ENCODE data around the gene PCDHGA12. TPM values are rescaled to one million over a fixed set of nuclear protein-coding genes. Genes with fewer than 3 reads are reported as not detected.
A peak's percentile ranks its signal among the peaks of the same experiment; 100 is the strongest.
"Not testable (repeated sequence)": the region's sequence is repeated elsewhere in the genome, so short reads cannot be mapped to it uniquely, and the experiment has no call there.

Gene PCDHGA12
- total RNA-seq, 3 donors from 2014 or later (not counting 1 experiment from before 2014, with no cell fraction given): 0.35 to 1.1 (median 0.75) TPM

GRCh38 chr5:141402553-141403243 lies 27.6 kb upstream of the PCDHGA12 start, which contains the start of gene PCDHGA9:
Gene PCDHGA9, plus strand, starts transcription at chr5:141402778. Its CDS starts 175 bp downstream, at chr5:141402953.
- Mint-ChIP-seq H3K4me1 (peaks cover 10 to 15% of the 10 kb centered on the region in 2 donors), H3K9me3 (peaks cover 0 to 2% of the 10 kb centered on the region in 2 donors), H3K27me3 (ENCODE audit: low read depth in 2 of 2) (peaks cover 52 to 55% of the 10 kb centered on the region in 2 donors), H3K27ac (no peak within 1 kb of the TSS), H3K4me3 (peak within 1 kb of the TSS; percentile 85), H3K36me3 (no peaks in the 10 kb centered on the region)
- Histone ChIP-seq H3K4me1 (ENCODE audit: control insufficient read depth, insufficient read depth, low read length) (peaks cover 5% of the 10 kb centered on the region), H3K27me3 (ENCODE audit: control insufficient read depth, insufficient read depth, low read length) (peaks cover 55% of the 10 kb centered on the region), H3K27ac (ENCODE audit: low read length) (no peak within 1 kb of the TSS), H3K4me3 (ENCODE audit: low read length) (peak within 1 kb of the TSS; percentile 1), H3K9me3 (ENCODE audit: control insufficient read depth, insufficient read depth, low read length) (peaks cover 27% of the 10 kb centered on the region), H3K36me3 (ENCODE audit: control insufficient read depth, insufficient read depth, low read length) (no peaks in the 10 kb centered on the region)
- peak; percentile 42 for TF ChIP-seq CTCF (IDR thresholded peaks at IDR 0.05)
- 22% methylated on average over 27 of the region's 27 CpGs for WGBS (ENCODE audit: insufficient coverage)
- peak in 2 of 3 donors; percentile 39 to 54 for ATAC-seq
- intact Hi-C loops (cut with micrococcal nuclease): no loop called here
- peak in 1 of 2 donors; percentile 28 for DNase-seq

- Histone ChIP-seq H3K27me3 (ENCODE audit: control insufficient read depth, insufficient read depth, low read length) (peaks cover 59% of the 10 kb centered on the region), H3K27ac (ENCODE audit: low read length) (no peak overlapping the region), H3K36me3 (ENCODE audit: control insufficient read depth, insufficient read depth, low read length) (no peaks in the 10 kb centered on the region), H3K4me1 (ENCODE audit: control insufficient read depth, insufficient read depth, low read length) (peaks cover 11% of the 10 kb centered on the region), H3K4me3 (ENCODE audit: low read length) (no peak overlapping the region), H3K9me3 (ENCODE audit: control insufficient read depth, insufficient read depth, low read length) (peaks cover 30% of the 10 kb centered on the region)
- Mint-ChIP-seq H3K27me3 (ENCODE audit: low read depth in 2 of 2) (peaks cover 57 to 59% of the 10 kb centered on the region in 2 donors), H3K4me3 (peak overlapping the region; percentile 85), H3K4me1 (peaks cover 12 to 22% of the 10 kb centered on the region in 2 donors), H3K36me3 (peaks cover 5% of the 10 kb centered on the region), H3K27ac (no peak overlapping the region), H3K9me3 (peaks cover 0 to 5% of the 10 kb centered on the region in 2 donors)
- no peak for TF ChIP-seq CTCF (IDR thresholded peaks at IDR 0.05)
- no peak for DNase-seq
- no peak for ATAC-seq
- intact Hi-C loops (cut with micrococcal nuclease): no loop called here
- WGBS (ENCODE audit: insufficient coverage): 40% methylated on average over 22 of the region's 22 CpGs
These were observed 26.9 kb upstream of the PCDHGA12 start for GRCh38 chr5:141403387-141403786.

- H3K36me3 Mint-ChIP-seq: peaks cover 21% of the 10 kb centered on the region
- DNase-seq: peak; percentile 43 to 49
- ATAC-seq: peak; percentile 77 to 82 (median 80)
- H3K4me1 Mint-ChIP-seq: peaks cover 17 to 33% of the 10 kb centered on the region in 2 donors
- Histone ChIP-seq H3K4me3 (ENCODE audit: low read length) (peak within 1 kb of the TSS; percentile 25), H3K4me1 (ENCODE audit: control insufficient read depth, insufficient read depth, low read length) (peaks cover 13% of the 10 kb centered on the region), H3K27ac (ENCODE audit: low read length) (peak within 1 kb of the TSS; percentile 42), H3K27me3 (ENCODE audit: control insufficient read depth, insufficient read depth, low read length) (peaks cover 57% of the 10 kb centered on the region), H3K9me3 (ENCODE audit: control insufficient read depth, insufficient read depth, low read length) (peaks cover 25% of the 10 kb centered on the region)
- peaks cover 44 to 49% of the 10 kb centered on the region in 2 donors for H3K27me3 Mint-ChIP-seq (ENCODE audit: low read depth in 2 of 2)
- peak within 1 kb of the TSS; percentile 74 to 80 for H3K27ac Mint-ChIP-seq
- H3K36me3 ChIP-seq (ENCODE audit: control insufficient read depth, insufficient read depth, low read length); H3K9me3 Mint-ChIP-seq; intact Hi-C loops (cut with micrococcal nuclease): not testable (repeated sequence)
- 14% methylated on average over 46 of the region's 51 CpGs for WGBS (ENCODE audit: insufficient coverage)
- TF ChIP-seq CTCF (IDR thresholded peaks at IDR 0.05): peak; percentile 54
- H3K4me3 Mint-ChIP-seq: peak within 1 kb of the TSS; percentile 87
These were observed 22.4 kb upstream of the PCDHGA12 start, which contains the start of gene PCDHGB6 for GRCh38 chr5:141407790-141408505. Gene PCDHGB6, plus strand, starts transcription at chr5:141408021. Its CDS starts 182 bp downstream, at chr5:141408203.
